GM13977 (cell line): ENCODE data around the gene ZDHHC20.

Source experiments
- DNase-seq: peaks from one replicate; pipeline ENCODE4 v3.0.0; 2012; ENCODE audit warnings: low spot score
- in situ Hi-C: fragments of 300-500 bp; cut with MboI; formaldehyde crosslinking; loops from one replicate; pipeline ENCODE4 v1.12.0; 2022; ENCODE audit warnings: low sequenced_read_pairs, low pct_unique_long_range_greater_than_20kb, mixed read lengths, inconsistent platforms; ENCODE audit not compliant: unreplicated experiment
- TF ChIP-seq, protein P1 (sequence below): IDR thresholded peaks from 2 replicates; pipeline ENCODE4 v1.5.1; 2012; ENCODE audit warnings: mild to moderate bottlenecking, control low read depth; ENCODE audit not compliant: insufficient read depth; ENCODE audit errors: extremely low read depth, missing control alignments

Gene ZDHHC20

DNA sequence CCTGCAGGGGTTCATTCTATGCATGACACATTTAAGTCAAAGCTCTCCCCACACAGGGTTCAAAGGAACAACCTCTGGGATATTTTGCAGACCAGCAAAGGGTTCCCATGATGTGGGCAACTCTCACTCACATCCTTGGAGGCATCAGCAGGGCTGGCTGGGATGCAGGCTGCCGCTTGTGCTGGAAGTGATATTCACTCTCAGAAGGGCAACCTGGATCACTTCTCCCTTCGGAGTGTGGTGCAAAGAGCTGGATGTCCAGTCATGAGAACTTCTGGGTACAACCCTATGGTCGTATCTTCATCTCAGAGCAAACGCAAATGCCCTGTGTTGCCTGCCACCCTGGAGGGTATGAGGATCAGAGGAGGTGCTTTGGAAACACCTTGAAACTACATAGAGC, 98.6 kb downstream of the ZDHHC20 start:
- DNase-seq, result no peak
- in situ Hi-C loops, result no loop called here
- TF ChIP-seq, protein P1, sequence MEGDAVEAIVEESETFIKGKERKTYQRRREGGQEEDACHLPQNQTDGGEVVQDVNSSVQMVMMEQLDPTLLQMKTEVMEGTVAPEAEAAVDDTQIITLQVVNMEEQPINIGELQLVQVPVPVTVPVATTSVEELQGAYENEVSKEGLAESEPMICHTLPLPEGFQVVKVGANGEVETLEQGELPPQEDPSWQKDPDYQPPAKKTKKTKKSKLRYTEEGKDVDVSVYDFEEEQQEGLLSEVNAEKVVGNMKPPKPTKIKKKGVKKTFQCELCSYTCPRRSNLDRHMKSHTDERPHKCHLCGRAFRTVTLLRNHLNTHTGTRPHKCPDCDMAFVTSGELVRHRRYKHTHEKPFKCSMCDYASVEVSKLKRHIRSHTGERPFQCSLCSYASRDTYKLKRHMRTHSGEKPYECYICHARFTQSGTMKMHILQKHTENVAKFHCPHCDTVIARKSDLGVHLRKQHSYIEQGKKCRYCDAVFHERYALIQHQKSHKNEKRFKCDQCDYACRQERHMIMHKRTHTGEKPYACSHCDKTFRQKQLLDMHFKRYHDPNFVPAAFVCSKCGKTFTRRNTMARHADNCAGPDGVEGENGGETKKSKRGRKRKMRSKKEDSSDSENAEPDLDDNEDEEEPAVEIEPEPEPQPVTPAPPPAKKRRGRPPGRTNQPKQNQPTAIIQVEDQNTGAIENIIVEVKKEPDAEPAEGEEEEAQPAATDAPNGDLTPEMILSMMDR, result no peak

GRCh38 chr13:21359855-21360254, 99.2 kb downstream of the ZDHHC20 start:
- DNase-seq, result no peak
- in situ Hi-C loops, result no loop called here
- TF ChIP-seq, protein P1, result no peak

GRCh38 chr13:21355304-21355703, 103.8 kb downstream of the ZDHHC20 start:
- TF ChIP-seq, protein P1, result no peak
- in situ Hi-C loops, result no loop called here
- no peak for DNase-seq

GRCh38 chr13:21354721-21355120, 104.4 kb downstream of the ZDHHC20 start:
- DNase-seq, result no peak
- in situ Hi-C loops, result no loop called here
- TF ChIP-seq, protein P1, result no peak

DNA sequence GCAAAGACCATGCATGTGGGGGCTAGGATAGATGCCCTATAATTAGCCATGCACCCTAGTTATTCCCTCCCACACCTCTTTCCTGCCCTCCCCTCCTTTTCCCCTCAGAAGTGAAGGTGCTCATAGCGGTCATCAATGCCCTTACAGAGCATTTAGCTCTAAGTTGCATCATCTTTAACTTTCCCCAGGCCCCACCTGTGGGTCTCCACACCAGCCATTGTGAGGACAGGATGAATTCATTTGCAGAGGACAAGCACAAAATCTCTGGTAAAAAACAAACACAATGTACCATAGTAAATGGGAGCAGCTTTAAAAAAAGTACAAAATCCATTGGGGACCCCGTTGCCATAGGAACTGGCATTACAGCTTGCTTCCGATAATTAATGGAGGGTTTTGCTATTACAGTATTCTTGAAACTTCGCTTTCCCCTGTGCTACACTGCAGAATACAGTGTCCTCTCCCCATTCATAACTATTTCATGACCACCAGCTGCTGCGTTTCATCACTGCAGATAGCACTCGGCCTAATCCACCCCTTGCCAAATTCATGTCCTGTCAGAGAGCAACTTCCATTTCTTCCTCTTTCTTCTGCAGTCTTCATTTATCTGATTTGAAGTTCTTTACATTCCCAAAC, 110.5 kb downstream of the ZDHHC20 start:
- DNase-seq, result no peak
- in situ Hi-C loops, result no loop called here
- TF ChIP-seq, protein P1, result no peak

DNA sequence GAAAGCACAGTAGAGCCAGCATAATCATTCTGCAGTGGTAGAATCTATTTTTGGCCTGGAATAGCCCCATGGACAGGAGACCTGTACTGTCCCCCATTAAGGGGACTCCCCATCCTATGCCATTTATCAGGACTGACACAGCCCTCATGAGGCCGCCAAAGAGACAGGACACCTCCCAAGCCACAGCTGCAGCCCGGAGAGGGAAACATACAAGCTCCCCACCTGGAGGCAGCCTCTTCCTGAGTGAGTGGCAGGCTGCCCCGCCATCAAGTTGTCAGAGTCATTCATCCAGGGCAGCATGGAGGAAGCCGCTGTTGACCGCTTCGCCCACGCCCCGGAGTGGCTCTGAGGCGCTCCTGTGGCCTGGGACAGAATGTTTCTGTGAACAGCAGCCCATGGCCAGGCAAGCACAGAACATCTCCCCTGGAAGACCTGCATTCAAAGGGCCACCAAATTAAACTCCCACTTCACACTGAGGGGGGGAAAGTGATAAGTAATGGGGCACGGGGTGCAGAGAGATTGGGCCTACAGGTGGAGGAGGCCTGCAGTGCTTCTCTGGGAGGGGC, 111.3 kb downstream of the ZDHHC20 start:
- DNase-seq, result no peak
- in situ Hi-C loops, result no loop called here
- TF ChIP-seq, protein P1, result no peak
